Endometrial microvascular endothelial cells (primary cell): ENCODE data around the gene PPHLN1. TPM values are rescaled to one million over a fixed set of nuclear protein-coding genes. Genes with fewer than 3 reads are reported as not detected.

Experiments
- in situ Hi-C: cut with HindIII; loops from 2 replicates; pipeline ENCODE4 v1.10.0; 2017; ENCODE audit warnings: low sequenced_read_pairs, low pct_unique_long_range_greater_than_20kb; ENCODE audit errors: inconsistent ontology term
- total RNA-seq: library from RNA; depleted of rRNA; stranded (reverse); fragments of >200 nt; gene quantifications from one replicate; pipeline ENCODE4 v1.2.3, GENCODE V29; 2015; ENCODE audit errors: inconsistent ontology term

PPHLN1 gene
- total RNA-seq, 1 donor from 2014 or later: 57.1 TPM

- in situ Hi-C loops: no loop called here
These were observed 84.4 kb downstream of the PPHLN1 start for GRCh38 chr12:42410340-42410739.

GRCh38 chr12:42420395-42420794 lies 94.4 kb downstream of the PPHLN1 start:
- in situ Hi-C loops: no loop called here

GRCh38 chr12:42421844-42422779 lies 96.1 kb downstream of the PPHLN1 start:
- in situ Hi-C loops: no loop called here

GRCh38 chr12:42422785-42423184 lies 96.8 kb downstream of the PPHLN1 start:
- in situ Hi-C loops: no loop called here

DNA sequence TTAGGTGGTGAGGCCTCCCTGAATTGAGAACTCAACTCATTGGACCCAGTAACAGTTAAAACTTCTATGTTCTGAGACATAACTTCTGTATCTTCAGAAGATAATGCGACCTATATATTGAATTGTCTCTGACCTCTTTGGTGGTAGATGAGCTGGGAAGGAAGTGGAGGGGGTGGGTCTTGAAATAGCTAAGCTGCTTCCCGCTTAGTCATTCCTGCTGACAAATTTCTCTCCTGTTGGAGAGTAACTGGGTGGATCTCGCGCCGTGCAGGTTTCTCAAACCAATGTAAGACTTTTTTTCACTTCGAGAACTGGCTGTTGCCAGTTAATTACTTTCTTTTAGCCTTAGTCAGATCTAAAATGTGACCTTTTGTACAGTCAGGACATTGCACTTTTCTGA lies 100.8 kb downstream of the PPHLN1 start:
- in situ Hi-C loops: no loop called here

DNA sequence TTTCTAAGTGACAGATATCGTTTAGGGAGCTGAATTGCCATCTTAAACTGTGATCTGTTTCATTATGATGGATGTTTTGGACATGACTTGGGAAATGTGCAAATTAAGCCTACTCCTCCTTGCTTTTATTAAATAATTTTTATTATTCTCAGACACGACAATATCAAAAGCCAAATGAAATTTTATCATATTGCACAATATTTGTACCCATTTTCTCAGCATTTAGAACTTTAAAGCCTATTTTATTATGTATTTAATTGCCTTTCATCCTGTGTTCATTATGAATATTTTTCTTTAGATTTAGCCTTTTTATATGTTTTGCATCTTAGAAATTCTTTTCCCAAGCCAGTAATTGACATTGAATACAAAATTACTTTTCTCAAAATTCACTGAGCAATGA lies 102.9 kb downstream of the PPHLN1 start:
- in situ Hi-C loops: no loop called here

DNA sequence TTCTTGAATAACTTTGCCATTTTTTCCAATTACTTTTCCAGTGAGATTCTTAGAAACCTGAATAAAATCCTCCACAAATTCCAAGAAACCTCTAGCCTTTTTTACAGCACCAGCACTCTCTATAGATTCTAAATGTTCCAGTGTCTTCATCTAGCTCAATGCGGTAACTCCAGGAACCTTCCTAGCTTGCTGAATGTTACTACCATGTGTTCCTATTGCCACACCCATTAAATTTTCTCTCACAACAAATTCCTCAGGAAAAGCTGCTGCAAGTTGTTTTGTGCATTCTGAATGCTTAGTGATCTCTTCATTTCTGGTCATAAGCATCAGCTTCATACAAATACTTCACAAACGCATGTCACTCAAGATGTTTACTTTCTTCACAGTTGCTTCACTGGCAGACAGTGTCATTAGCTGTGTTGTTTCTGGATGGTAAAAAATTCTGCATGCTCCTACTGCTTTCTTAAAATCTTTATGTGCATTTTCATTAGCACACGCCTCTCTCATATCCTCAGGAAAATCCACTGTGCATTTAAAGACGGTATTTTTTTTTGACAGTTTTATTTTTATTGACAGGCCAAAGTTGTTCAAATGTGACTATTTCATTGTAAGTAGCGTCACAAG lies 106.7 kb downstream of the PPHLN1 start:
- in situ Hi-C loops: no loop called here

GRCh38 chr12:42440608-42441007 lies 114.6 kb downstream of the PPHLN1 start:
- in situ Hi-C loops: no loop called here

GRCh38 chr12:42442311-42442759 lies 116.4 kb downstream of the PPHLN1 start:
- in situ Hi-C loops: no loop called here

GRCh38 chr12:42442888-42443287 lies 116.9 kb downstream of the PPHLN1 start:
- in situ Hi-C loops: no loop called here

DNA sequence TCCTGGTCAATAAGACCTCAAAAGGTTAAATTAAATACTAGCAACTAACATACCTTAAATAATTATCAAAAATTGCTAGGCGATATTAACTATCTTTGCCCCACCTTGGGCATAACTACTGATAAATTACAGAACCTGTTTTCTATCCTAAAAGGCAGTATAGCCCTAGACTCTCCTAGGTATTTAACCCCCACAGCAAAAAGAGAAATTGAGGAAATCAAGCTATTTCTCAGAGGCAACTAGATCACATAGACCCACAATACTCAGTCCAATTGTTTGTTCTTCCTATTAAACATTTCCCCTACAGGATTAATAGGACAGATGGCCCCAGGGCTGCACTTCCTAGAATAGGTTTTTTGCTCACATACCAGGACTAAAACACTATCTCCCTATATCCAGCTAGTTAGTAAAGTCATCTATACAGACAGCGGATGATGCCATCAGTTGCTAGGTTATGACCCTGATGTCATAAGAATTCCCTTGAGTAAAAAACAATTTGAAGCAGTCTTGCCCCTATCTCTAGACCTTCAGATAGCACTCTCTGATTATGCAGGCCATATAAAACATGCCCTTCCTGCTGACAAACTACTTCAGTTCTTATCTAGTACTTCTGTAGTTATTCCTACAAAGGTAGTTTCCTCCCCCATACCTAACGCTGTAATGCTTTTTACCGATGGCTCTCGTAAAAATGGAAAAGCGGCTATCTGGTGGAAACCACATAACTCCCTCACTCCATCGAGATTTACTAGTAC lies 118.4 kb downstream of the PPHLN1 start:
- in situ Hi-C loops: no loop called here

DNA sequence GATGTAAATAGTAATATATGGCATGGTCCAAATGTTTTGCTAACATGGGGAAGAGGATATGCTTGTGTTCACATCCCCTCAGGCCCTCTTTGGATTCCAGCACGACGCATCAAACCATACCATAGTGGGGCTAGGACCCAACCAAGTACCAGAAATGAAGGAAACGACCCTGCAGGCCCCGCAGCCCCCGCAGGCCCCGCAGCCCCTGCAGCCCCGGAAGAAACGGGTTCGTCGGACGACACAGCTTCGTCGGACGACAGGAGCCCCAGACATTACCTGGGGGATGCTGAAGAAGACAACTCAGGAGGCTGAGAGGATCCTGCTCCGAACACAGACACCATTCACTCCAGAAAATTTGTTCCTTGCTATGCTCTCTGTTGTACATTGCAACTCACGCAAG lies 119.9 kb downstream of the PPHLN1 start:
- in situ Hi-C loops: no loop called here

DNA sequence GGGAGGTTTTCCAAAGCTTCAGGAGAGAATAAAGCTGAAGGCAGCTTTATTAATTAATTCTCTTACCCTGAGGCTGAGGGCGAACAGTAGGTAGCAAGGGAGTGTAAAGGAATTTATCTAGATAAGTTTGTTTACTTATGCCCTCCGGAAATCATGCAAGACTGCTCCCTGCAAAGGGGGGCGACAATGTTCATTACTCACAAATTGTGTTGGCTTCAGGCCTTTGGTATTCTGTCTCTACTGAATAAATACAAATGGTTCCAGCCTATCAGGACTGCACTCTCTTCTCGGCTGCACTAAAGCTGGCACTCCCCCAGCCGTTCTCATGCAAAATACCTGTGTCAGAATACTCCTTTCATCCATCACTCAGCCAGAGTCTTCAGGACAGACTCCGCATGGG lies 120.8 kb downstream of the PPHLN1 start:
- in situ Hi-C loops: no loop called here

GRCh38 chr12:42447371-42447786 lies 121.4 kb downstream of the PPHLN1 start:
- in situ Hi-C loops: no loop called here

DNA sequence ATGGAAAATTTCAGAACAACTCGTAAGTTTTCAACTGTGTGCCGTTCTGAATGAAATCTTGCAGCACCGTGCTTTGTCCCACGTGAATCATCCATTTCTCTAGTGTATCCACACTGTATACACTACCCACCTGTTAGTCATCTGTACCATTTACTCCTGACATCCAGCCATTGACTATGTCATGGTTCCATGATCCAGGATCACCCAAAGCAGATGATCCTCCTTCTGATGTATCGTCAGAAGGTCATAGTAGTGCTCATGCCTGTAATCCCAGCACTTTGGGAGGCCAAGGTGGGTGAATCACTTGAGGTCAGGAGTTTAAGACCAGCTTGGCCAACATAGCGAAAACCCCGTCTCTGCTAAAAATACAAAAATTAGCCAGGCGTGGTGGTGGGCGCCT lies 122.9 kb downstream of the PPHLN1 start:
- in situ Hi-C loops: no loop called here

GRCh38 chr12:42450248-42450647 lies 124.3 kb downstream of the PPHLN1 start:
- in situ Hi-C loops: no loop called here

DNA sequence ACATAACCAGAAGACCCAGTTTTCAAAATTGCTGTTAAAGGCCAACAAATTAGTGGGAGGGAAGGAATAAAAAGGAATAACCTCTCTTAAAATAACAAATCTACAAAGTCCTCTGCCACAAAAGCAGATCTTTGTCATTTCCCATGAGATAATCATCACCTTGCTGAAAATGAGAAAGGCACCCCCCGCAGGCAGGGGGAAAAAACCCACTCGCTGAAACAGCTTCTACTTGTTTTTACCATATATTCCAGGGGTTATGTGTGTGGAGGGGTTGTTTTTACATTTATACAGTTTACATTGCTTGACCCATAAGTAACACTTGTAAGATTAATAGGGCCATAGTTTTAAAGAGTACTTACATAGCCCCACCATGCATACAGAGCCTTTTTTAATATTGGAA lies 132.6 kb downstream of the PPHLN1 start:
- in situ Hi-C loops: no loop called here

DNA sequence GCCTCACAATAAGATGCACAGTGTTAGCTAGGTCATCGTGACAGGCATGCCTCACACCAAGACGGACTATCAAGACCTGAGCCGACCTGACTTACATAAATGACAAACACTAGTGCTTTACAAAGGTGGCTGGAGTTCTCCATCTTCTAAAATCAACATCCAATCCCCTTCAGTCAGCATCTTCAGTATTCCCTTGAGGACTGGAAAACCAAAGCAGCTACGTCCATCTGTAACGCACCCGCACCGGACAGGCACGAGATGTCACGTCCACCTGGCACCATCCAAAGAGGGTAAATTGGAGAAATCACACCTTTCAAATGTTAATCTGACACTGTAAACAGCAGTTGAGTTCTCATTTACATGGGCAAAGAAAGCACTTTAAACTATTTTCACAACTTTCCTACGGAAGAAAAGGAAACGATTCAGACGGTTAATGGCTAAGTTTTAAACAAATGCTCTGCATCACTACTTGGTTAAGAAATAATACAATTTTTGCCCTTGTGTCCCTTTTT lies 133.4 kb downstream of the PPHLN1 start:
- in situ Hi-C loops: no loop called here

- in situ Hi-C loops: no loop called here
These were observed 136.5 kb downstream of the PPHLN1 start for GRCh38 chr12:42462486-42462885.
